ENCODE results near the gene CA11.

DNA sequence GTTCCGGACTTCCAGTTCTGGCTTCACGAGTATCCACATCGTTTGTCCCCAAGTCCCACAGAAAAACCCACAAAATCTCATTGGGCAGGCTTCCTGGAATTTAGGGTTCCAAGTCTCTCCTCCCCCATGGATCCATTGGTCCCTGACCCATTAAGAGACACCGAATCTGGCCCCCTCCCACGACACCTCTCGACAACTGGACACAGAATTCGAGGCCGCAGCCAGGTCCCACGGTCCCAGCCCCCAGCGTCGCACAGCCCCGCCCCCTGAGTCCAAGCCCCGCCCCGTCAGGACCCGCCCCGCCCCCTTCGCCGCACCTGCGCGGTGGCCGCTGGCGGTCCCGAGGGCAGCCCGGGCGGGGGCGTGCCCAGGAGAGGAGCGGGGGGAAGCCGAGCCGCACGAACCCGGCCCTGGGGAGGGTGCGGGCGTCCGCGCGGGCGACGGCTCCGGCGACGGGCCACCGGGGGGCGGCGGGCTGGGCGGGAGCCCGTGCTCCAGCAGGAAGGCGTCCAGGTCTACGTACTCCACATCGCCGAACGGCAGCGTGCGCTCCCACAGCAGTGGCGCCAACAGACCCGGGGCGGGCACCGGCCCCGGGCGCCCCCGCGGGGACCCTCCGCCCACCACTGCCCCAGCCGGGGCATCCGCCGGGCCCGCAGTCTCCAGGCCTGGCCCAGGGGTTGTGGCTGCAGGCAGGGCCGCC lies 10.6 kb downstream of the CA11 start:
- TF ChIP-seq EZH2 (IDR thresholded peaks at IDR 0.05; ENCODE audit: low read depth, unreplicated experiment) = no peak
- TF ChIP-seq, protein P1, sequence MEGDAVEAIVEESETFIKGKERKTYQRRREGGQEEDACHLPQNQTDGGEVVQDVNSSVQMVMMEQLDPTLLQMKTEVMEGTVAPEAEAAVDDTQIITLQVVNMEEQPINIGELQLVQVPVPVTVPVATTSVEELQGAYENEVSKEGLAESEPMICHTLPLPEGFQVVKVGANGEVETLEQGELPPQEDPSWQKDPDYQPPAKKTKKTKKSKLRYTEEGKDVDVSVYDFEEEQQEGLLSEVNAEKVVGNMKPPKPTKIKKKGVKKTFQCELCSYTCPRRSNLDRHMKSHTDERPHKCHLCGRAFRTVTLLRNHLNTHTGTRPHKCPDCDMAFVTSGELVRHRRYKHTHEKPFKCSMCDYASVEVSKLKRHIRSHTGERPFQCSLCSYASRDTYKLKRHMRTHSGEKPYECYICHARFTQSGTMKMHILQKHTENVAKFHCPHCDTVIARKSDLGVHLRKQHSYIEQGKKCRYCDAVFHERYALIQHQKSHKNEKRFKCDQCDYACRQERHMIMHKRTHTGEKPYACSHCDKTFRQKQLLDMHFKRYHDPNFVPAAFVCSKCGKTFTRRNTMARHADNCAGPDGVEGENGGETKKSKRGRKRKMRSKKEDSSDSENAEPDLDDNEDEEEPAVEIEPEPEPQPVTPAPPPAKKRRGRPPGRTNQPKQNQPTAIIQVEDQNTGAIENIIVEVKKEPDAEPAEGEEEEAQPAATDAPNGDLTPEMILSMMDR (conservative IDR thresholded peaks at IDR 0.05; ENCODE audit: low read depth in 2 of 2) = no peak
- TF ChIP-seq ZNF114 (CRISPR knock-in tag; IDR thresholded peaks at IDR 0.05) = no peak

Measured in GM23338 (cell line).